ENCODE data around the gene ZNF135.

DNA sequence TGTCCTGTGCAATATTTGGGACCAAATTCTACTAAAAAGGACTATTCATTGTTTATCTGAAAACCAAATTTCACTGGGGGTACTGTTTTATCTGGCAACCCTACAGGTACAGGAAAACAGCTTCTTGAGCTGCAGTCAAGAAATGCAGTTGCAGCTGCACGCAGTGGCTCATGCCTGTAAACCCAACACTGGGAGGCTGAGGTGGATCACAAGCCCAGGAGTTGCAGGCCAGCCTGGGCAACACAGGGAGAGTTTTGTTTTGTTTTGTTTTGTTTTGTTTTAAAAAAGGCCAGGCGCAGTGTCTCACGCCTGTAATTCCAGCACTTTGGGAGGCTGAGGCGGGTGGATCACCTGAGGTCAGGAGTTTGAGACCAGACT is 36.8 kb upstream of the ZNF135 start:
- TF ChIP-seq POLR2AphosphoS5 (IDR thresholded peaks at IDR 0.05; ENCODE audit: low read depth) (no peak), EZH2phosphoT487 (IDR thresholded peaks at IDR 0.05; ENCODE audit: unreplicated experiment) (no peak), EZH2 (IDR thresholded peaks at IDR 0.05; ENCODE audit: low read depth, unreplicated experiment) (no peak), ZNF331 (CRISPR knock-in tag; IDR thresholded peaks at IDR 0.05; ENCODE audit: low read depth) (no peak), NANOG (IDR thresholded peaks at IDR 0.05; ENCODE audit: borderline replicate concordance) (no peak), CREB1 (CRISPR knock-in tag; IDR thresholded peaks at IDR 0.05; ENCODE audit: low read depth) (no peak), JUNB (IDR thresholded peaks at IDR 0.05; ENCODE audit: unreplicated experiment) (no peak), STAT1 (IDR thresholded peaks at IDR 0.05; ENCODE audit: unreplicated experiment) (no peak), ZNF114 (CRISPR knock-in tag; IDR thresholded peaks at IDR 0.05) (no peak)
- TF ChIP-seq, protein P1, sequence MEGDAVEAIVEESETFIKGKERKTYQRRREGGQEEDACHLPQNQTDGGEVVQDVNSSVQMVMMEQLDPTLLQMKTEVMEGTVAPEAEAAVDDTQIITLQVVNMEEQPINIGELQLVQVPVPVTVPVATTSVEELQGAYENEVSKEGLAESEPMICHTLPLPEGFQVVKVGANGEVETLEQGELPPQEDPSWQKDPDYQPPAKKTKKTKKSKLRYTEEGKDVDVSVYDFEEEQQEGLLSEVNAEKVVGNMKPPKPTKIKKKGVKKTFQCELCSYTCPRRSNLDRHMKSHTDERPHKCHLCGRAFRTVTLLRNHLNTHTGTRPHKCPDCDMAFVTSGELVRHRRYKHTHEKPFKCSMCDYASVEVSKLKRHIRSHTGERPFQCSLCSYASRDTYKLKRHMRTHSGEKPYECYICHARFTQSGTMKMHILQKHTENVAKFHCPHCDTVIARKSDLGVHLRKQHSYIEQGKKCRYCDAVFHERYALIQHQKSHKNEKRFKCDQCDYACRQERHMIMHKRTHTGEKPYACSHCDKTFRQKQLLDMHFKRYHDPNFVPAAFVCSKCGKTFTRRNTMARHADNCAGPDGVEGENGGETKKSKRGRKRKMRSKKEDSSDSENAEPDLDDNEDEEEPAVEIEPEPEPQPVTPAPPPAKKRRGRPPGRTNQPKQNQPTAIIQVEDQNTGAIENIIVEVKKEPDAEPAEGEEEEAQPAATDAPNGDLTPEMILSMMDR (conservative IDR thresholded peaks at IDR 0.05; ENCODE audit: low read depth in 2 of 2): no peak
- TF ChIP-seq, protein P2, sequence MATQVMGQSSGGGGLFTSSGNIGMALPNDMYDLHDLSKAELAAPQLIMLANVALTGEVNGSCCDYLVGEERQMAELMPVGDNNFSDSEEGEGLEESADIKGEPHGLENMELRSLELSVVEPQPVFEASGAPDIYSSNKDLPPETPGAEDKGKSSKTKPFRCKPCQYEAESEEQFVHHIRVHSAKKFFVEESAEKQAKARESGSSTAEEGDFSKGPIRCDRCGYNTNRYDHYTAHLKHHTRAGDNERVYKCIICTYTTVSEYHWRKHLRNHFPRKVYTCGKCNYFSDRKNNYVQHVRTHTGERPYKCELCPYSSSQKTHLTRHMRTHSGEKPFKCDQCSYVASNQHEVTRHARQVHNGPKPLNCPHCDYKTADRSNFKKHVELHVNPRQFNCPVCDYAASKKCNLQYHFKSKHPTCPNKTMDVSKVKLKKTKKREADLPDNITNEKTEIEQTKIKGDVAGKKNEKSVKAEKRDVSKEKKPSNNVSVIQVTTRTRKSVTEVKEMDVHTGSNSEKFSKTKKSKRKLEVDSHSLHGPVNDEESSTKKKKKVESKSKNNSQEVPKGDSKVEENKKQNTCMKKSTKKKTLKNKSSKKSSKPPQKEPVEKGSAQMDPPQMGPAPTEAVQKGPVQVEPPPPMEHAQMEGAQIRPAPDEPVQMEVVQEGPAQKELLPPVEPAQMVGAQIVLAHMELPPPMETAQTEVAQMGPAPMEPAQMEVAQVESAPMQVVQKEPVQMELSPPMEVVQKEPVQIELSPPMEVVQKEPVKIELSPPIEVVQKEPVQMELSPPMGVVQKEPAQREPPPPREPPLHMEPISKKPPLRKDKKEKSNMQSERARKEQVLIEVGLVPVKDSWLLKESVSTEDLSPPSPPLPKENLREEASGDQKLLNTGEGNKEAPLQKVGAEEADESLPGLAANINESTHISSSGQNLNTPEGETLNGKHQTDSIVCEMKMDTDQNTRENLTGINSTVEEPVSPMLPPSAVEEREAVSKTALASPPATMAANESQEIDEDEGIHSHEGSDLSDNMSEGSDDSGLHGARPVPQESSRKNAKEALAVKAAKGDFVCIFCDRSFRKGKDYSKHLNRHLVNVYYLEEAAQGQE (IDR thresholded peaks at IDR 0.05; ENCODE audit: unreplicated experiment): no peak
- TF ChIP-seq, protein P3, sequence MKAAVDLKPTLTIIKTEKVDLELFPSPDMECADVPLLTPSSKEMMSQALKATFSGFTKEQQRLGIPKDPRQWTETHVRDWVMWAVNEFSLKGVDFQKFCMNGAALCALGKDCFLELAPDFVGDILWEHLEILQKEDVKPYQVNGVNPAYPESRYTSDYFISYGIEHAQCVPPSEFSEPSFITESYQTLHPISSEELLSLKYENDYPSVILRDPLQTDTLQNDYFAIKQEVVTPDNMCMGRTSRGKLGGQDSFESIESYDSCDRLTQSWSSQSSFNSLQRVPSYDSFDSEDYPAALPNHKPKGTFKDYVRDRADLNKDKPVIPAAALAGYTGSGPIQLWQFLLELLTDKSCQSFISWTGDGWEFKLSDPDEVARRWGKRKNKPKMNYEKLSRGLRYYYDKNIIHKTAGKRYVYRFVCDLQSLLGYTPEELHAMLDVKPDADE (IDR thresholded peaks at IDR 0.05): no peak
